Fibroblast of mammary gland (primary cell): Measurements from ENCODE around the gene PROSER3.
A peak's percentile ranks its signal among the peaks of the same experiment; 100 is the strongest.

ENCODE experiments used
- DNase-seq: peaks from one replicate; pipeline ENCODE4 v3.0.0-alpha.2; 2010; ENCODE audit warnings: low read depth
- H3K4me3 ChIP-seq: 2 replicates; pipeline ENCODE4 v1.5.1; 2011; ENCODE audit warnings: low read depth, mild to moderate bottlenecking, low read length, moderate library complexity; ENCODE audit not compliant: control insufficient read depth
- TF ChIP-seq, protein P1 (sequence below): conservative IDR thresholded peaks from 2 replicates; pipeline ENCODE4 v1.5.1; 2011; ENCODE audit warnings: low read depth, low read length, inconsistent platforms; ENCODE audit not compliant: control insufficient read depth, insufficient read depth

The PROSER3 gene

DNA sequence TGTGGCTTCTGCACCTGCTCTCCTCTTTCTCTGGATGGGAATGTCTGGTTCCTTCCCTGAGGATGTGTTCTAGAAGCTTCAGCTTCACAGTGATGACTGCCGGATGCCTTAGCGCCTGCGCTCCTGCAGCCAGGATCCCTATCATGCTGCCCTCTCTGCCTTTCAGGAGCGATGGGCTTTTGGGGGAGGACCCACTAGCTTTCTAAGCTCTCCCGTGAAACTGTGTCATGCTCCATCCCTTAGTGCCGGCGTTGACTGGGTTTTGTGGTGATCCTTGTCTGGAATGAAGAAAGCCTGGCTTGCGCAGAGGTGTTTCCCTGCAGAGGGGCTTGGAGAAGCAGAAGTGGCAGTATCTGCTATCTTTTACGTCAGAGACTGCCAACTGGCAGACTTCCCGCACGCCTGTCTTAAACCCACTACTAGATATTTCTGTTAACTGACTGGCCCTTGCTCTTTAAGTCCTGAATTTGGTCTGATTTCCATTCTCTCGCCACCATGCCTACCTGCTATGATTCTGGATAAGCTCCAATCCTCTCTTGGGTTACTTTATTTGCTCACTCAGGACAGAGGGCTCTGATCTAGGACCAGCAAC, 44.0 kb upstream of the PROSER3 start:
- no peak for DNase-seq
- TF ChIP-seq, protein P1, sequence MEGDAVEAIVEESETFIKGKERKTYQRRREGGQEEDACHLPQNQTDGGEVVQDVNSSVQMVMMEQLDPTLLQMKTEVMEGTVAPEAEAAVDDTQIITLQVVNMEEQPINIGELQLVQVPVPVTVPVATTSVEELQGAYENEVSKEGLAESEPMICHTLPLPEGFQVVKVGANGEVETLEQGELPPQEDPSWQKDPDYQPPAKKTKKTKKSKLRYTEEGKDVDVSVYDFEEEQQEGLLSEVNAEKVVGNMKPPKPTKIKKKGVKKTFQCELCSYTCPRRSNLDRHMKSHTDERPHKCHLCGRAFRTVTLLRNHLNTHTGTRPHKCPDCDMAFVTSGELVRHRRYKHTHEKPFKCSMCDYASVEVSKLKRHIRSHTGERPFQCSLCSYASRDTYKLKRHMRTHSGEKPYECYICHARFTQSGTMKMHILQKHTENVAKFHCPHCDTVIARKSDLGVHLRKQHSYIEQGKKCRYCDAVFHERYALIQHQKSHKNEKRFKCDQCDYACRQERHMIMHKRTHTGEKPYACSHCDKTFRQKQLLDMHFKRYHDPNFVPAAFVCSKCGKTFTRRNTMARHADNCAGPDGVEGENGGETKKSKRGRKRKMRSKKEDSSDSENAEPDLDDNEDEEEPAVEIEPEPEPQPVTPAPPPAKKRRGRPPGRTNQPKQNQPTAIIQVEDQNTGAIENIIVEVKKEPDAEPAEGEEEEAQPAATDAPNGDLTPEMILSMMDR, result no peak
- H3K4me3 ChIP-seq, result no peak overlapping the region

DNA sequence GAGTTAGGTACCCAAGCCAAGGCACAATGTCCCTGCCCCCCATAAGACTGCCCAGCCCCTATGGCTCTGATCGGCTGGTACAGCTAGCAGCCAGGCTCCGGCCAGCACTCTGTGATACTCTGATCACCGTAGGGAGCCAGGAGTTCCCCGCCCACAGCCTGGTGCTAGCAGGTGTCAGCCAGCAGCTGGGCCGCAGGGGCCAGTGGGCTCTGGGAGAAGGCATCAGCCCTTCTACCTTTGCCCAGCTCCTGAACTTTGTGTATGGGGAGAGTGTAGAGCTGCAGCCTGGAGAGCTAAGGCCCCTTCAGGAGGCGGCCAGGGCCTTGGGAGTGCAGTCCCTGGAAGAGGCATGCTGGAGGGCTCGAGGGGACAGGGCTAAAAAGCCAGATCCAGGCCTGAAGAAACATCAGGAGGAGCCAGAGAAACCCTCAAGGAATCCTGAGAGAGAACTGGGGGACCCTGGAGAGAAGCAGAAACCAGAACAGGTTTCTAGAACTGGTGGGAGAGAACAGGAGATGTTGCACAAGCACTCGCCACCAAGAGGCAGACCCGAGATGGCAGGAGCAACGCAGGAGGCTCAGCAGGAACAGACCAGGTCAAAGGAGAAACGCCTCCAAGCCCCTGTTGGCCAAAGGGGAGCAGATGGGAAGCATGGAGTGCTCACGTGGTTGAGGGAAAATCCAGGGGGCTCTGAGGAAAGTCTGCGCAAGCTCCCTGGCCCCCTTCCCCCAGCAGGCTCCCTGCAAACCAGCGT, 43.2 kb upstream of the PROSER3 start:
- TF ChIP-seq, protein P1, result no peak
- DNase-seq, result no peak

DNA sequence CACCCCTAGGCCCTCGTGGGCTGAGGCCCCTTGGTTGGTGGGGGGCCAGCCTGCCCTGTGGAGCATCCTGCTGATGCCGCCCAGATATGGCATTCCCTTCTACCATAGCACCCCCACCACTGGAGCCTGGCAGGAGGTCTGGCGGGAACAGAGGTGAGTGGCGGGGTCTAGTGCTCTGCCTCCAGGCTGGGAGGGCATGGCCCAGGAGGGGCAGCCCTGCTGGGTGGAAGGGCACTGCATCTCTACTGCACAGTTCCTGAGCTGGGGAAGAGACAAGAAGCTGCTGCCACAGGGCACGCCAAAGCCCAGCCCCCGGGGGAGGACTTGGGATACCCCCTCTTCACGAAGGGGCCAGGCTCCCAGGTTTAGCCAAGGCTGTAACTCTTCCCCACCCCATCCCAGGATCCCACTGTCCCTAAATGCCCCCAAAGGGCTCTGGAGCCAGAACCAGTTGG, 42.6 kb upstream of the PROSER3 start:
- DNase-seq, result no peak

More for the DNA sequence above, 43.2 kb upstream of the PROSER3 start:
- no peak overlapping the region for H3K4me3 ChIP-seq

DNA sequence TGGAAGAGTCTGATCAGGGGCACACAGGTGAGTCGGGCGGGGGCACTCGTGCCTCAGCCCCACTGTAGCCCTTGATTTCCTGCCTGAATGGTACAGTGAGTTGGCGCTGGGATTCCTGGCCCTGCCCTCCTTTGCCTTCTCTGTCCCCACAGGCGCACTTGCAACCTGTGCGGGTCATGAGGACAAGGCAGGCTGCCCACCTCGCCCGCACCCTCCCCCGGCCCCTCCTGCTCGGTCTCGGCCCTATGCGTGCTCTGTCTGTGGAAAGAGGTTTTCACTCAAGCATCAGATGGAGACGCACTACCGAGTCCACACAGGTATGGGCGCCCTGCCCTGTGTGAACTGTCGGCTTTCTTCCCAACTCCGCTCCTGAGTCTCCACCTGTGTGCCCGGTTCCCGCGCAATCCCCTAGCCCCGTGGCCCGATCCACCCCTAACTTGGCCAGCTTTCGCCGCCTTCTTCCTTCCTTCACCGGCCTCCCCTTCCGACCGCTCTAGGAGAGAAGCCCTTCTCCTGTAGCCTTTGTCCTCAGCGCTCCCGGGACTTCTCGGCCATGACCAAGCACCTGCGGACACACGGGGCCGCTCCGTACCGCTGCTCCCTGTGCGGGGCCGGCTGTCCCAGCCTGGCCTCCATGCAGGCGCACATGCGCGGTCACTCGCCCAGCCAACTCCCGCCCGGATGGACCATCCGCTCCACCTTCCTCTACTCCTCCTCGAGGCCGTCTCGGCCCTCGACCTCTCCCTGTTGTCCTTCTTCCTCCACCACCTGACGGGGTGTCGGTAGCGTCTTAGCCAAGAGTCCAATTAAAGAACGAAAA, 41.8 kb upstream of the PROSER3 start:
- H3K4me3 ChIP-seq, result peak overlapping the region; percentile 75
- no peak for DNase-seq
- TF ChIP-seq, protein P1, result no peak

More for the DNA sequence above, 42.6 kb upstream of the PROSER3 start:
- no peak overlapping the region for H3K4me3 ChIP-seq
- TF ChIP-seq, protein P1, result no peak

DNA sequence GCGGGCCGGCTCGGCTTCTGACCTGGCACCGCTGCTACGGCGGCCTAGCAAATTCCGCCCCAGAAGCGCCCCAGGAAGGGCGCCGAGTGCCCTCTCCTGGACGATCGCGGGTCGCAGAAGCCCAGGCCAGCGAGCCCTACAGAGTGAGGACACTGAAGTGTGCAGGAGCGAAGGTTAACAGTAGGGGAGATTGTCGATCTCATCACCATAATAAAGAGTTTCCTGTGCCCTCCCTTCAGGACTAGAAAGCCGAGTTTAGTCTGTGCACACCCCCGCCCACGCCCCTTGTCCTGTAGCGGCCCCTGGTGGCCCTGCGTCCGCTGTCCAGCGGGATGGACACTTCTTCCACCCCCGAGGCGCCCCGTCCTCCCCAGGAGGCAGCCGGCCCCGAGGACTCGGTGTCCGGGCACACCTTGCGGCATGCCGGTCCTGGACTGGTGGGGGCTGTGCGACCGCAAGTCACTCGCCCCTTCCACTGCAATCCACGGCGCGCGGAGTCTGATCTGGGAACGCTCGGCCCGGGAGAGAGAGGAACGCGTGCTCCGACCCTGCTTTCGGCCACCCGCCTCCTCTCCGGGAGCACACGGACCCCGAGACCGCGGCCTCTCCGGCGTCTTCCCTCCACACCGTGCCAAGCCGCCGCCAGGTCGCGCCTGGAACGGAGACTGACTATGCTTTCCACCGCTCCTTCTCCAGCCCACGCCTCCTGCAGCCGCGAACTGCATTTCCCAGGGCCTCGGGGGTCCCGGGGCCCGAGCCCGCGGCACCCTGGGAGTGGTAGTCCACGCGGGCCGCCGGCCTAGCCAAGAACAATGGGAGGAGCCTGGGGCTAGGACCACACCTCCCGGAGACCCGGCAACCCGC, 40.9 kb upstream of the PROSER3 start:
- TF ChIP-seq, protein P1, result peak; percentile 66
- peak; percentile 92 for DNase-seq

More for the DNA sequence above, 40.9 kb upstream of the PROSER3 start:
- peak overlapping the region; percentile 75 for H3K4me3 ChIP-seq
